Measurements from ENCODE around the gene FZD8.

- TF ChIP-seq, protein P1, sequence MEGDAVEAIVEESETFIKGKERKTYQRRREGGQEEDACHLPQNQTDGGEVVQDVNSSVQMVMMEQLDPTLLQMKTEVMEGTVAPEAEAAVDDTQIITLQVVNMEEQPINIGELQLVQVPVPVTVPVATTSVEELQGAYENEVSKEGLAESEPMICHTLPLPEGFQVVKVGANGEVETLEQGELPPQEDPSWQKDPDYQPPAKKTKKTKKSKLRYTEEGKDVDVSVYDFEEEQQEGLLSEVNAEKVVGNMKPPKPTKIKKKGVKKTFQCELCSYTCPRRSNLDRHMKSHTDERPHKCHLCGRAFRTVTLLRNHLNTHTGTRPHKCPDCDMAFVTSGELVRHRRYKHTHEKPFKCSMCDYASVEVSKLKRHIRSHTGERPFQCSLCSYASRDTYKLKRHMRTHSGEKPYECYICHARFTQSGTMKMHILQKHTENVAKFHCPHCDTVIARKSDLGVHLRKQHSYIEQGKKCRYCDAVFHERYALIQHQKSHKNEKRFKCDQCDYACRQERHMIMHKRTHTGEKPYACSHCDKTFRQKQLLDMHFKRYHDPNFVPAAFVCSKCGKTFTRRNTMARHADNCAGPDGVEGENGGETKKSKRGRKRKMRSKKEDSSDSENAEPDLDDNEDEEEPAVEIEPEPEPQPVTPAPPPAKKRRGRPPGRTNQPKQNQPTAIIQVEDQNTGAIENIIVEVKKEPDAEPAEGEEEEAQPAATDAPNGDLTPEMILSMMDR (conservative IDR thresholded peaks at IDR 0.05; ENCODE audit: low read depth, low read length), result no peak
- TF ChIP-seq EZH2 (IDR thresholded peaks at IDR 0.05; ENCODE audit: borderline replicate concordance, low read depth, low read length, poor library complexity, severe bottlenecking), result no peak
These were observed 48.4 kb upstream of the FZD8 start for GRCh38 chr10:35690534-35690933.

All from A673 (cell line).